SK-N-SH (cell line): ENCODE results near the gene POLR1E. TPM values are rescaled to one million over a fixed set of nuclear protein-coding genes. Genes with fewer than 3 reads are reported as not detected.

ENCODE experiments used
- CTCF ChIA-PET: fragments of 300-600, 350-600 bp; formaldehyde crosslinking; extraction: SDS; loops from one replicate; lab custom pipeline; 2021; lab: Yijun Ruan, JAX
- POLR2A ChIA-PET: fragments of 350-600 bp; sonication (Branson Sonifier 250); formaldehyde crosslinking; extraction: SDS; loops from one replicate; lab custom pipeline; 2020; ENCODE audit warnings: antibody characterized with exemption, inconsistent platforms; lab: Yijun Ruan, JAX
- DNase-seq: peaks from one replicate; pipeline ENCODE4 v3.0.0; 2012
- H2AFZ ChIP-seq: fragments of 200-600 bp; sonication (generic); 2 replicates; pipeline ENCODE4 v1.8.1; 2016; ENCODE audit warnings: antibody characterized with exemption, mild to moderate bottlenecking, low read depth
- H3F3A ChIP-seq: fragments of 200-600 bp; sonication (generic); replicated peaks from 2 replicates; pipeline ENCODE3; 2016; ENCODE audit warnings: antibody characterized with exemption, mild to moderate bottlenecking; ENCODE audit not compliant: insufficient read depth
- H3K27ac ChIP-seq, 2 experiments: fragments of 200-500 bp in 1 of 2; fragments of 200-600 bp in 1 of 2; sonication (Bioruptor generic) in 1 of 2; sonication (generic), shearing (Covaris generic) in 1 of 2; 2 replicates each; pipeline versions ENCODE4 v1.5.1 to v1.6.1; 2014 to 2016; ENCODE audit warnings: low read depth in 2 of 2, inconsistent platforms in 1 of 2, low read length in 1 of 2, mild to moderate bottlenecking in 1 of 2, mixed read lengths in 1 of 2
- H3K27me3 ChIP-seq: fragments of 200-600 bp; sonication (generic), shearing (Covaris generic); 2 replicates; pipeline ENCODE4 v1.6.1; 2016; ENCODE audit warnings: mixed run types; ENCODE audit not compliant: insufficient read depth
- H3K36me3 ChIP-seq, 2 experiments: fragments of 200-500 bp in 1 of 2; fragments of 200-600 bp in 1 of 2; sonication (Bioruptor generic) in 1 of 2; sonication (generic) in 1 of 2; replicated peaks in 1 of 2; 2 replicates each; pipeline versions ENCODE3 to v1.5.1; 2014 to 2016; ENCODE audit warnings: low read length in 1 of 2, mild to moderate bottlenecking in 1 of 2; ENCODE audit not compliant: insufficient read depth in 2 of 2, control insufficient read depth in 1 of 2
- H3K4me1 ChIP-seq, 2 experiments: fragments of 200-500 bp in 1 of 2; fragments of 200-600 bp in 1 of 2; sonication (Bioruptor generic) in 1 of 2; sonication (generic), shearing (Covaris generic) in 1 of 2; 2 replicates each; pipeline versions ENCODE4 v1.5.1 to v1.6.1; 2014 to 2016; ENCODE audit warnings: low read depth in 1 of 2, low read length in 1 of 2, mixed run types in 1 of 2; ENCODE audit not compliant: insufficient read depth in 2 of 2, control insufficient read depth in 1 of 2
- H3K4me2 ChIP-seq: fragments of 200-600 bp; sonication (generic), shearing (Covaris generic); 2 replicates; pipeline ENCODE4 v1.6.1; 2017; ENCODE audit warnings: mixed run types
- H3K4me3 ChIP-seq, 2 experiments: fragments of 200-500 bp in 1 of 2; fragments of 200-600 bp in 1 of 2; sonication (Bioruptor generic) in 1 of 2; sonication (generic), shearing (Covaris generic) in 1 of 2; 2 replicates each; pipeline versions ENCODE4 v1.5.1 to v1.8.1; 2014 to 2016; ENCODE audit warnings: low read depth in 2 of 2, inconsistent platforms in 1 of 2, low read length in 1 of 2, mild to moderate bottlenecking in 1 of 2, mixed read lengths in 1 of 2, moderate library complexity in 1 of 2
- H3K79me2 ChIP-seq: fragments of 200-600 bp; sonication (generic); 2 replicates; pipeline ENCODE4 v1.8.1; 2017; ENCODE audit warnings: mild to moderate bottlenecking; ENCODE audit not compliant: insufficient read depth
- H3K9ac ChIP-seq: fragments of 200-600 bp; sonication (generic); 2 replicates; pipeline ENCODE4 v1.6.1; 2017; ENCODE audit warnings: mixed run types
- H3K9me2 ChIP-seq: fragments of 200-600 bp; sonication (generic); 2 replicates; pipeline ENCODE4 v1.6.1; 2017; ENCODE audit warnings: mixed run types
- H3K9me3 ChIP-seq: fragments of 200-600 bp; sonication (generic); 2 replicates; pipeline ENCODE4 v1.6.1; 2017; ENCODE audit warnings: mixed run types, mild to moderate bottlenecking, moderate library complexity
- H4K20me1 ChIP-seq: fragments of 200-600 bp; sonication (generic); 2 replicates; pipeline ENCODE4 v1.6.1; 2017; ENCODE audit warnings: mild to moderate bottlenecking, mixed run types; ENCODE audit not compliant: insufficient read depth
- CTCF ChIP-seq: fragments of 200-600 bp; sonication (generic); IDR thresholded peaks from 2 replicates; pipeline ENCODE4 v1.6.1; 2017; ENCODE audit warnings: antibody characterized with exemption, mild to moderate bottlenecking, moderate library complexity
- EP300 ChIP-seq, 2 experiments: IDR thresholded peaks; 2 replicates each; pipeline versions ENCODE4 v1.4.0 to v1.6.1; 2012; ENCODE audit warnings: borderline replicate concordance in 1 of 2, low read depth in 1 of 2, low read length in 1 of 2
- FOXM1 ChIP-seq: IDR thresholded peaks from 2 replicates; pipeline ENCODE4 v1.4.0; 2012; ENCODE audit warnings: low read depth, mild to moderate bottlenecking
- GABPA ChIP-seq: IDR thresholded peaks from 2 replicates; pipeline ENCODE4 v1.4.0; 2012; ENCODE audit warnings: low read depth, mild to moderate bottlenecking
- JUND ChIP-seq: IDR thresholded peaks from 2 replicates; pipeline ENCODE4 v1.4.0; 2012
- NRF1 ChIP-seq: IDR thresholded peaks from 2 replicates; pipeline ENCODE4 v1.6.1; 2012; ENCODE audit warnings: low read depth, mild to moderate bottlenecking, low read length
- POLR2AphosphoS5 ChIP-seq: IDR thresholded peaks from 2 replicates; pipeline ENCODE4 v1.6.1; 2012; ENCODE audit warnings: low read depth, low read length
- RCOR1 ChIP-seq: fragments of 150-350 bp; IDR thresholded peaks from 2 replicates; pipeline ENCODE4 v1.6.1; 2017; ENCODE audit warnings: antibody characterized with exemption, low read length
- ZBTB33 ChIP-seq: IDR thresholded peaks from 2 replicates; pipeline ENCODE4 v1.4.0; 2012; ENCODE audit warnings: low read depth, borderline replicate concordance
- WGBS: methylation state at CpG from one replicate; pipeline ENCODE4 v1.1.6; 2017; ENCODE audit warnings: low lambda C conversion rate; 5-methylcytosine and 5-hydroxymethylcytosine counted together
- polyA plus RNA-seq, 3 experiments: library from polyadenylated mRNA; depleted of rRNA; stranded (reverse); fragments of >200 nt; gene quantifications; 2 replicates each; pipeline ENCODE4 v1.2.3, GENCODE V29; 2012

Gene POLR1E
- polyA plus RNA-seq, 1 of the 3 experiments (the other 2 are of a cell fraction): 38.8 TPM

- TF ChIP-seq EP300 (IDR thresholded peaks at IDR 0.05; ENCODE audit: borderline replicate concordance in 1 of 2, low read depth in 1 of 2, low read length in 1 of 2): no peak
- no peak for TF ChIP-seq RCOR1
- TF ChIP-seq, all 33 proteins: peak for 0
These were observed 38.2 kb downstream of the POLR1E start (continued) for GRCh38 chr9:37523916-37524315.

- no peak overlapping the region for H3K9ac ChIP-seq
- CTCF ChIA-PET: no interaction called here
These were observed 43.1 kb downstream of the POLR1E start for GRCh38 chr9:37528652-37529471.

GRCh38 chr9:37531699-37532098 lies 46.0 kb downstream of the POLR1E start:
- no peak overlapping the region for H3K4me2 ChIP-seq
- no peak for TF ChIP-seq CTCF
- TF ChIP-seq RCOR1: no peak
- TF ChIP-seq, all 33 proteins: peak for 0
- Histone ChIP-seq H3K27ac (no peak overlapping the region), H3K36me3 (peaks cover 10 to 27% of the 10 kb centered on the region in 2 experiments), H2AFZ (no peak overlapping the region), H3K4me3 (no peak overlapping the region), H3K79me2 (no peaks in the 10 kb centered on the region), H3K27me3 (no peaks in the 10 kb centered on the region), H3K9ac (no peak overlapping the region), H4K20me1 (no peaks in the 10 kb centered on the region), H3K9me2 (no peaks in the 10 kb centered on the region), H3K9me3 (no peaks in the 10 kb centered on the region), H3K4me1 (no peaks in the 10 kb centered on the region), H3F3A (no peaks in the 10 kb centered on the region)
- 94% methylated on average over 13 of the region's 13 CpGs for WGBS
- ChIA-PET CTCF (no interaction called here), POLR2A (no interaction called here)
- no peak for DNase-seq

More at GRCh38 chr9:37528652-37529471, 43.1 kb downstream of the POLR1E start:
- peaks cover 18 to 27% of the 10 kb centered on the region in 2 experiments for H3K36me3 ChIP-seq
- H2AFZ ChIP-seq: no peak overlapping the region
- H3K9me2 ChIP-seq: no peaks in the 10 kb centered on the region
- no peaks in the 10 kb centered on the region for H3K9me3 ChIP-seq
- no peak for DNase-seq
- H3K4me2 ChIP-seq: no peak overlapping the region
- H3K4me1 ChIP-seq: no peaks in the 10 kb centered on the region
- POLR2A ChIA-PET: interaction anchor here (0.6 kb wide), 1 partner anchor 107 kb away, joined by 3 read pairs; no protein-coding TSS in a partner anchor
- H3K79me2 ChIP-seq: no peaks in the 10 kb centered on the region
- no peak for TF ChIP-seq ZBTB33
- no peak for TF ChIP-seq POLR2AphosphoS5
- TF ChIP-seq GABPA: no peak
- TF ChIP-seq JUND: no peak
- TF ChIP-seq FOXM1: no peak
- no peak for TF ChIP-seq NRF1
- no peaks in the 10 kb centered on the region for H4K20me1 ChIP-seq
- H3K27me3 ChIP-seq: no peaks in the 10 kb centered on the region
- 92% methylated on average over 18 of the region's 18 CpGs for WGBS
- H3F3A ChIP-seq: peaks cover 3% of the 10 kb centered on the region
- no peak overlapping the region for H3K27ac ChIP-seq
- H3K4me3 ChIP-seq: no peak overlapping the region
